8988T (cell line): ENCODE data around the gene CYB561.

Experiments
- DNase-seq: peaks from one replicate; pipeline ENCODE4 v3.0.0; 2011

CYB561 gene, protein sequence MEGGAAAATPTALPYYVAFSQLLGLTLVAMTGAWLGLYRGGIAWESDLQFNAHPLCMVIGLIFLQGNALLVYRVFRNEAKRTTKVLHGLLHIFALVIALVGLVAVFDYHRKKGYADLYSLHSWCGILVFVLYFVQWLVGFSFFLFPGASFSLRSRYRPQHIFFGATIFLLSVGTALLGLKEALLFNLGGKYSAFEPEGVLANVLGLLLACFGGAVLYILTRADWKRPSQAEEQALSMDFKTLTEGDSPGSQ

DNA sequence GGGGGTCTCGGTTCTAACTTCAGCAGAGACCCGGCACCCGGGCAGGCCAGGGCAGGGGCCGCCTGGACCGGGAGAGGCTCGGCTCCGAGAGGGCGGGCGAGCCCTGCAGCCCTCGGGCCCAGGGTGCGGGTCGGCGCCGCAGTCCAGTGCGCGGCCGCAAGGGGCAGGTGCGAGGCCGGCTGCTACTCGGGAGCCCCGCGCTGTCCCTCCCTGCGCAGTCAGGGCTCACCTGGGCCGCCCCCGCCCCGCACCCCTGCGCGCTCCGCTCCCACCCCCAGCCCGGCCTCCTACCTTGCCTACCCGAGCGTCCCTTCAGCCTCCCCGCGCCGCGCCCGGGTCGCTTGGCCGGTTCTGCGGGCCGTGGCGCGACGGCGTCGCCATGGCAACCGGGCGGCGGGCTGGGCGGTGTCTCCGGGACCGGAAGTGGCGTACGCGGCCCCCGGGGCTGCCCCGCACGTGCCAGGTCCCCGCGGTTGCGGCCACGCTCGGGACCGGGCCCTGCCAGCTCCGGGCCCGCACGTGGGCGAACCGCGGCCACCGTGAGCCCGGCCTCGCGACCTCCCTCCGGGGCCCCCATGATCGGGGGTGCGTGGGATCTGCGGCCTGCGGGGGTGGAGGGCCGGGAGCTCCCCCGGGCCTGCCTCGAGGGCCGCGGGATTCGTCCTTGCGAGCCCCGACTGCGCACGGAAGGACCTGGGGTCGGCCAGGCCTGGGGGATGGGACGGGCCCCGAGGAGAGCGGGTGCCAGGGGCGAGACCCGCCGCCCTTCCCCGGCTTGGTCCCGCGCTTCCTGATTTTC is at the start of gene CYB561:
CYB561 (minus strand) TSS at position 353 of the 799 bp plus-strand sequence. CDS start 8,759 bp downstream, outside the sequence.
- DNase-seq, result peak; percentile 91

DNA sequence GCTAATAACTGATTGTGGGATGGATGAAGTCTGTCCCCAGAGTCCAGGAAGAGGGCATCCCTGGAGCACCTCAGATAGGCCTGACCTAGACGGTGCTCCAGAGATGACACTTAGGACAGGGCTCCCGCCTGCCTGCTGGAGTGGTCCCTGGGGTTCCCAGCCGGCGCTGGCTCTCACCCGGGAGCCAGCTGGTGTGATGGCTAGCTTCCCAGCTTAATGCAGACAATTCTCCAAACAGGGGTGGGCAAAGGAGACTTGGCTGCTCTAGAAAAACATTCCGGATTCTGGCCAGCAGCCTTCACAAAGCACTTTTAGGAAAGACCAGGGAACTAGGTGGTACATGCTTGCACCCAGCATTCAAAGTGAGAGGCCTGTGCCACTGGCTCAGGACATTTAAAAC is 49.4 kb upstream of the CYB561 start:
- DNase-seq, result no peak

DNA sequence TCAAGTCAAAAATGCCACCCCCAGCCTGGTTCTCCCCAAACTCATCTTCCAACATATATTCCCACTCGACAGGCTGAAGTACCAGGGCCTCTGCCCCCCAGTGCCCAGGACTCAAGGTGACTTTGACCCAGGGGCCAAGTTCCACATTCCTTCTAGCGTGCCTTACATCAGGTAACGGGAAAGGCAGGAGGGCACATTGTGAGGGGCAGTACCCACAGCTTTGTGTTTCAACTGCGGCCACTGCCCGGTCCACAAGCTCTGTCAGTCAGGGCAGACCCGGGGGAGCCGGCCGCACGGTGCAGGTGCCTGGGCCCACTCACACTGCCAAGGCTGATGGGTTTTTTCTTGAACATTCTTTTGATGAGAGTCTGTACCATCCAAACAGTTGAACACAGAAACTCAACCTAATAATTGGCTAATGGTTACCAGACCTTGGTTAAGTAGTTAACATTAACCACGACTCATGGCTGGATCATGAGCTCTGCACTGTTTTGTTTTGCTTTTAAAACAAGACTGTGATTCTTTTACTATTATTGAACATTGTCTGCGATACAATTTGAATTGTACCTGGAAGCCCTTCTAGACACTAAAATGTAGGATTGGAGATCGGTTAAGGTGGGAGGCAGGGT is 48.3 kb upstream of the CYB561 start:
- DNase-seq, result no peak

DNA sequence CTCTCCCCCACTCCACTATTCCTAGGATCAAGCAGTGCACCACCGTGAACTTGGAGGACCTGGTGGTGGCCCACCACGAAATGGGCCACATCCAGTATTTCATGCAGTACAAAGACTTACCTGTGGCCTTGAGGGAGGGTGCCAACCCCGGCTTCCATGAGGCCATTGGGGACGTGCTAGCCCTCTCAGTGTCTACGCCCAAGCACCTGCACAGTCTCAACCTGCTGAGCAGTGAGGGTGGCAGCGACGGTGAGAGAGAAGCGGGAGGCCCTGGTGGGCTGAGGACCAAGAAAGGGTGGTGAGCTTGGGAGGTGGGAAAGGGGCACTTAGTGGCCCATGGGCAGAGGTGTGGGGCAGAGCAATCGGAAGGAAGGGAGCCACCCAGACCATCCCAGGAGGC is 47.3 kb upstream of the CYB561 start:
- no peak for DNase-seq

DNA sequence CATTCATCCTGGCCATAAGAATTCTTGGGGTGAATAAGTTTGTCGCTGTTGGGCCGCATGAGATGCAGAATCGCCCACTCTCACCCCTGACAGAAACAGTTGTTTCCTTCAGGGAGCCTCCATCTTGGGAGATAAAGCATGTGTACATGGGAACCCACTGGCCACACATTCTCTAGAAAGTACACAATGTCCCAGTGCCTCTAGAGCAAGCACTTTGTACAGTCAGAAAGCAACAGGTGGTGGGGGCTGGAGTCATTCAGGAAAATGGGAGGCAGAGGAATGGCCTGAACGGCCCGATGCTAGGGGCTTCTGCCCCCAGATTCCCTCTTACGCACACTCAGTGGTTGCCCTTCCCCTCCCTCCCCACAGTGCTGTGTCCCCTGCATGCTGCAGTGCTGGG is 46.8 kb upstream of the CYB561 start:
- DNase-seq, result no peak

DNA sequence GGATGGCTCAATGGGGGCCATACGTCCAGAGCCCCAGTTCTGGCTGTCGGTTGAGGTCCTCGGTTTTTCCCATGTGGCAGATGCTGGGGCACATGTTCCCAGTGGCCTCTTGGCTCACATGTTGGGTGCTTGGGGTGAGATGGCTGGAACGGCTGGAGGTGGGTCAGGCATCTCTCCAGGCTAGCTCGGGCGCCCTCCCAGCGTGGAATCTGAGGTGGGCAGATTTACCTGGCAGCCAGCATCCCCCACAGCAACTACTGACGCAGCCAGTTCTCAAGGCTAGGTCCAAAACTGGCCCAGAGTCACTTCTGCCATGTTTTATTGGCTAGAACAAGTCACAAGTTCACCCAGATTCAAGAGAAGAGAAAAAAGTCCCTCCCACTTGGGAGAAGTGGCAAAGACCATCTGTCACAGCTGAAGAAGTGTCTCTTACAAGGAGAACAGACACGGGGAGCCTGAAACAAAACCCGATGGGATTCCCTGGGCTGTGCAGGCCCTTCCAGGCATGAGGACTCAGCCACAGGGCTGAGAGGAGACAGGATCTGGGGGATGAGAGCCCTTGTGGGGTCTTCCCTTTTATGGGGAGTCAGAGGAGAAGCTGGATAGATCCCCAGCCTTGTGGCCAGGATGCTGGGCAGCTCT is 46.0 kb upstream of the CYB561 start:
- no peak for DNase-seq

DNA sequence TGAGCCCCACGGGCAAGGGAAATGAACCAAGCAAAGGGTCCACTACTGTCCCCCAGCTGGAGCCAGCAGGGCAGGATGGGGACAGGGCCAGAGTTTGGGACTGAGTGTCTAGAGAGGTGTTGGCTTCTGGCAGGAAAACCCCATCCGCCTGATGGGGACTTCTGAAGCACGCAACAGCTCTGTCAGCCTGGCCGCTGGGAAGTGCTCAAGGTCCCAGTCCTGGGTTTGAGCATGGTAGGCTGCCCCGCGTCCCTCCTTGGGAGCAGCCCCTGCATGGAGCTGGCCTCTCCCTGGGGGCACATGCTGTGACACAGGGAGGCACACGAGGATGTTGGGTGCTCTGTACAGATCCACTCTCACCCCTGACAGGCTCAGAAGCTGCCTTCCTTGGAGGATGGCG is 45.3 kb upstream of the CYB561 start:
- no peak for DNase-seq

DNA sequence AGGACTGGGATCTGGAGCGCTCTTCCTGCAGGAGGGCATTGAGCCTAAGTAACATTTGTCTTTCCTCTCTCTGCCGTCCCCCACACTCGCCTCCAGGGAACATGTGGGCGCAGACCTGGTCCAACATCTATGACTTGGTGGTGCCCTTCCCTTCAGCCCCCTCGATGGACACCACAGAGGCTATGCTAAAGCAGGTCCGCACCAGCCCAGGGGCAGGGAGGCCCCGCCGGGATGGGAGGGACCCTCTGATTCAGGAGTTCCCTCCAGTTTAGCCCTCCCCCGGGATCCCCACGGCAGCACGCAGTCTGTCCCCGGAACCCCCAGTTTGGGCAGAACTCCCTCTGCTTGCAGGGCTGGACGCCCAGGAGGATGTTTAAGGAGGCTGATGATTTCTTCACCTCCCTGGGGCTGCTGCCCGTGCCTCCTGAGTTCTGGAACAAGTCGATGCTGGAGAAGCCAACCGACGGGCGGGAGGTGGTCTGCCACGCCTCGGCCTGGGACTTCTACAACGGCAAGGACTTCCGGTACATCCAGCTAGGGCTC is 44.8 kb upstream of the CYB561 start:
- DNase-seq, result no peak

DNA sequence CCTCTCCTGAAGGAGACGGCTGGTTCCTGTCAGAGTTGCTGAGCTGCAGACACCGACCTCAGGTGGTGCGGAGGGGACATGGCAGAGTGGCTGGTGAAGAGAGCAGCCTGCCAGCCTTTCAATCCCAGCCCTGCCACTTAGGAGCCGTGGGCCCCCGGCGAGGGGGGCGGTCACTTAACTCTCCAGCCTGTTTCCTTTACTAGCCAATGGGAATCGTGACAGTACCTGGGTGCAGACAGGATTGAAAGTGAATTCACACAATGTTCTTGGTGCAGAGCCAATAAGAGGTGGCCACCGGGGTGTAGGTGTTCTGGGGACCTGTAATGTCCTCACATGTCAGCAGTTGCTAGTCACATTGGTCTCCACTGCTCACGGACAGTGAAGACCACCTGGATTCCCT is 44.2 kb upstream of the CYB561 start:
- no peak for DNase-seq

DNA sequence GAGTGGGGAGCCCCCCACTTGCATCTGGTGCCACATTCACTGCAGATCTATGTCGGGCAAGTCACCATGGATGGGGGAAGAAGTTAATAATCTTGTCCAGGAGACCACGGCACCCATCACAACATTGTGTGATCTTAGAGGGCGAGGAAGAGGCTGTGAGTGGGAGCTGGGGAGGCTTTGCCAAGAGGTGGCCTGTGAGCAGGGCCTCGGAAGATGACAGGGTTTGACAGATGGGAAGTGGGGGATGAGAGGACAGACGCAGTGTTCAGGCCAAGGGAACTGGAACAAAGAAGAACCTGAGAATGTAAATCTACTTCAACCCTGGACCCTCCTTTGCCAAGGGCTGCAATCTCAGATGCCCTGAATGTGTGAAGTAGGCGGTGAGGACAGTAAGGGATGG is 43.2 kb upstream of the CYB561 start:
- DNase-seq, result no peak

DNA sequence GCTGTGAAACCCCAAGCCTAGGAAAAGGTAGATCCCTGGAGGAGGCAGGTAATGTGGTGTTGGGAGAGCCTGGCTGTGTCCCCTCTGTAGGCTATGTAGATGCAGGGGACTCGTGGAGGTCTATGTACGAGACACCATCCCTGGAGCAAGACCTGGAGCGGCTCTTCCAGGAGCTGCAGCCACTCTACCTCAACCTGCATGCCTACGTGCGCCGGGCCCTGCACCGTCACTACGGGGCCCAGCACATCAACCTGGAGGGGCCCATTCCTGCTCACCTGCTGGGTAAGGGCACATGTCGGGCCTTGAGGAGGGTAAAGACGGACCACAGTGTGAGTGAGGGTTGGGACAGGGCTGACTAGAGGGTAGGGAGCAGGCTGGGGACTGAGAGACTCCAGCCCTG is 42.7 kb upstream of the CYB561 start:
- DNase-seq, result no peak

DNA sequence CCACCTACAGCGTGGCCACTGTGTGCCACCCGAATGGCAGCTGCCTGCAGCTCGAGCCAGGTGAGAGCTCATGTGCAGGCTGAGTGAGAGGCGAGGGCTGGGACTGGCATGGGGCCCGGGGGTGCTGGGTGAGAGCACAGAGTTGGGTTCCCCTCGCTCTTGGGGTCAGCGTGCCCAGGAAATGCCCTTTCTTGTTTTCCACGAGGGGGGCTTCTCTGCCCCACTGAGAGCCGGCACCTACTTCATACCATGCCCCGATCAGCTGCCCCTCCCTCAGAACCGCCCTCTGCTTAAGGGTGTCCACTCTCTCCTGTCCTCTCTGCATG is 40.9 kb upstream of the CYB561 start:
- DNase-seq, result no peak

DNA sequence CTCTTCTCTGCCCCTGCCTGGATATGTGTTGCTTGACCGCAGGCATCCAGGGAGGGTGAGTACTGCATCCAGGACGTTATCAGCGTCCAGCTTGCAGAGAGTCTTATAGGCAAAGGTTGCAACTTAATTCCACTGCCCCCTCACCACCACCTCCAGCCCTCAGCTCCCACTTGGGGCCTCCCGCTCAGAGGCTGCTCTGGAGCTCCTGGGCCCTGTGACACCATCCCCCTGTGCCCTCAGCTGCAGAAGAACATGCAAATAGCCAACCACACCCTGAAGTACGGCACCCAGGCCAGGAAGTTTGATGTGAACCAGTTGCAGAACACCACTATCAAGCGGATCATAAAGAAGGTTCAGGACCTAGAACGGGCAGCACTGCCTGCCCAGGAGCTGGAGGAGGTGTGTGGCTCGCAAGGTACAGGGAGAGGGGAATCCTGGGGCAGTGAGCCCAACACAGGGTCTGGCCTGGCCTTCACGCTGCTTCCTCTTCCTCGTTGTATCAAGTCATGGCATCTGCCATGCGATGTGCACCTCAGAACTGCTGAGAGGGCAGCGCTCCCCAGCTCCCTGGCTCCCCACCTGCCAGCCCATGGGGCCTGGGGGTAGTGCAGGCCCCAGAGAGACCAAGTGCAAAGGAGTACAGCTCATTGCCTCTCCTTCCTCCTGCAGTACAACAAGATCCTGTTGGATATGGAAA is 40.4 kb upstream of the CYB561 start:
- no peak for DNase-seq

DNA sequence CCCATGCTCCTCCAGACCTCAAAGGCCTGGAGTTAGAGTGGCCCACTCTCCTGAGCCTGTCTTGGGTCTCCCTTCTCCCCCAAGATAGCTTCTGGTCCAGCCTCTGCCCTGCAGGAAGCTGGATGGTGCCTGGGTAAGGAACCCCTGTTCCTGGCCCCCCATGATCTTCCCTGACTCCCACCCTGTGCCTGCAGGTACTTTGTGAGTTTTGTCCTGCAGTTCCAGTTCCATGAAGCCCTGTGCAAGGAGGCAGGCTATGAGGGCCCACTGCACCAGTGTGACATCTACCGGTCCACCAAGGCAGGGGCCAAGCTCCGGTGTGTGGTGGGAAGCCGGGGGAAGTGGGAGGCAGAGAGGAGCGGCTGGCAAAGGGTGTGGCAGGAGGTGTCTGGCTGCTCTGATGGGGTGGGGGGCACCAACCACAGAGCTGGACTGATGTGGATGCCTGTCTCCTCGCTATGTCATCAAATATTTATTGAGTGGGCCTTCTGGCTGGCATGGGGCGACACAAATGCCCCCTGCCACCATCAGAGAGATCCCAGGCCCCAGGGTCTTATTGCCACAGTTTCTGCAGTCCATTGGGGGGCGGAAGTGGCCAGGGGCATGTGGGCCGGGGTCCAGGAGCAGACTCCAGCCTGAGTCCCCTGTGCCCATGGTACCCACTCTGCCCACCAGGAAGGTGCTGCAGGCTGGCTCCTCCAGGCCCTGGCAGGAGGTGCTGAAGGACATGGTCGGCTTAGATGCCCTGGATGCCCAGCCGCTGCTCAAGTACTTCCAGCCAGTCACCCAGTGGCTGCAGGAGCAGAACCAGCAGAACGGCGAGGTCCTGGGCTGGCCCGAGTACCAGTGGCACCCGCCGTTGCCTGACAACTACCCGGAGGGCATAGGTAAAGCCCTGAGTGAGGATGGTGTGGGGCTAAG is 37.8 kb upstream of the CYB561 start:
- no peak for DNase-seq

DNA sequence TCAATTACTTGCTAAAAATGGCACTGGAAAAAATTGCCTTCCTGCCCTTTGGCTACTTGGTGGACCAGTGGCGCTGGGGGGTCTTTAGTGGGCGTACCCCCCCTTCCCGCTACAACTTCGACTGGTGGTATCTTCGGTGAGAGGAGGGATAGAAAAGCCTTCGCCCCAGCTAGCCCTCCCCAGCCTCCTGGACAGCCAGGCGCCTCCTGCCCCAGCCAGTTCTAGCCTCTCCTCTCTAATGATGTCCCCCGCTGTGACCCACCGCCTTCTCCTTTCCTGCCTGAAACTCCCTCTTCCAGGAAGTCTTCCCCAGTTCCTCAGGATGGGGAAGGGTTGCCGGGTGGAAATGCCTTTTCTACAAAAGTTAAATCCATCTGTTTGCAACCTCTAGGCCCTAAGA is 36.9 kb upstream of the CYB561 start:
- DNase-seq, result no peak

DNA sequence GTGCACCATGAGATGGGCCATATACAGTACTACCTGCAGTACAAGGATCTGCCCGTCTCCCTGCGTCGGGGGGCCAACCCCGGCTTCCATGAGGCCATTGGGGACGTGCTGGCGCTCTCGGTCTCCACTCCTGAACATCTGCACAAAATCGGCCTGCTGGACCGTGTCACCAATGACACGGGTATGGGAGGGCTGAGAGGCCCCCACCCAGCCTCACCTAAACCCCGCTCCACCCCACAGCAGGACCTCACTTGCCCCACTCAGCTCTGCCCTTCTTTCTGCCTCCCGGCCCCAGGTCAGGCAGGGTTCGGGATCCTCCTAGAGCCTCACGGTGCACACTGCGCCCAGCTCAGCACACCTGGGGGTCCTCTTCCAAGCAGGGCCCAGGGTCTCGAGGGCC is 36.4 kb upstream of the CYB561 start:
- no peak for DNase-seq

DNA sequence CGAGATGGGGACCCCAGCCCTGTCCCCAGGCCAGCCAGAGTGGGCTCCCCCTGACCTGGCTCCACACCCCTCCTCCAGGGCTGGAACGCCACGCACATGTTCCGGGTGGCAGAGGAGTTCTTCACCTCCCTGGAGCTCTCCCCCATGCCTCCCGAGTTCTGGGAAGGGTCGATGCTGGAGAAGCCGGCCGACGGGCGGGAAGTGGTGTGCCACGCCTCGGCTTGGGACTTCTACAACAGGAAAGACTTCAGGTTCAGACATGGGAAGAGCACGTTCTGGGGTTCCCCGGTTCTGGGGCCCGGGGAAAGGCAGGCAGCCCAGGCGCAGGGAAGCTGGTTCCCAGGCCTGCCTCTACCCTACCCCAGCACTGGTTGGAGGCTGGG is 35.4 kb upstream of the CYB561 start:
- no peak for DNase-seq

DNA sequence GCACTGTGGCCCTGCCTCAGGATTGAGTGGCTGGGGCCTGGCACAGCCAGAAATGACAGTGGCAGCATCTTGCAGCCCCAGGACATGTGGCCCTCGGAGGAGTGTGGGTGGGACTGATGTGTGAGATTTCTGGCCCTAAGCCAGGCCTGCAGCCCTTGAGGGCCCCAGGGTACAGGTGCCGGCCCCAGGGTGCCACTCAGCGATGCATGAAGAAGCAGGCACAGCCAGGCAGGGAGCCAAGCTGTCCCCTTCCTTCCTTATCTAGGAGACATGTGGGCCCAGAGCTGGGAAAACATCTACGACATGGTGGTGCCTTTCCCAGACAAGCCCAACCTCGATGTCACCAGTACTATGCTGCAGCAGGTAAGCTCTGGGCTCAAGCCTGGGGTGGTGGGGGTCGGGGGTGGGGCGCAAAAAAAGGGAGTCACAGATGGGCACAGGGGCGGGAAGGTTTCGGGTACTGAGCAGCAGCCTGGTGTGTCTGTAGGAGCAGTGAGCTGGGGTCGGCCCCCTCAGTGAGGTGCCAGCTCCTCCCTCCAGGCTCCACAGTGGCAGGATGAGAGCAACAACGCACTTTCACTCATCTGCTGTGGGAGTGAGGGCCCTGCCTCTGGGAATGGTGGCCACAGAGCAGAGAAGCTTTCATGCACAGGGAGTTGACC is 34.9 kb upstream of the CYB561 start:
- no peak for DNase-seq

DNA sequence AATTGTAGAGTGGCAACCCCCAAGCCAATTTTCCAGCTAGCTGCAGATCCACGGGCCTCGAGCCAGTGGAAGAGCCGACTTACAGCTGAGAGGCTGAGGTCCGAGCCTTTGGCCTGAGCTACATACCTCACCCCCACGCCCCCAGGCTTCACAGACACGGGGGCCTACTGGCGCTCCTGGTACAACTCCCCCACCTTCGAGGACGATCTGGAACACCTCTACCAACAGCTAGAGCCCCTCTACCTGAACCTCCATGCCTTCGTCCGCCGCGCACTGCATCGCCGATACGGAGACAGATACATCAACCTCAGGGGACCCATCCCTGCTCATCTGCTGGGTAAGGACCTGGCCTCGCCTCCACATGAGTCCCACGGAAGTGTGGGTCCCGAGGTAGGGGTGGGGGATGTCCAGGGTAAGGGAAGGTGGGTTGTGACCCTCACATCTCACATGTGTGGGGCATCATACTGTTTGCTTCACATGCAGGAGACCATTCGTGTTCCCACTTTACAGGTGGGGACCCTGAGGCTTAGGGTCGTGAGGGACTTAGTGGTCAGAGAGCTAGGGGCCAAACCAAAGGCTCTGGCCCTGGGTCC is 34.2 kb upstream of the CYB561 start:
- no peak for DNase-seq

DNA sequence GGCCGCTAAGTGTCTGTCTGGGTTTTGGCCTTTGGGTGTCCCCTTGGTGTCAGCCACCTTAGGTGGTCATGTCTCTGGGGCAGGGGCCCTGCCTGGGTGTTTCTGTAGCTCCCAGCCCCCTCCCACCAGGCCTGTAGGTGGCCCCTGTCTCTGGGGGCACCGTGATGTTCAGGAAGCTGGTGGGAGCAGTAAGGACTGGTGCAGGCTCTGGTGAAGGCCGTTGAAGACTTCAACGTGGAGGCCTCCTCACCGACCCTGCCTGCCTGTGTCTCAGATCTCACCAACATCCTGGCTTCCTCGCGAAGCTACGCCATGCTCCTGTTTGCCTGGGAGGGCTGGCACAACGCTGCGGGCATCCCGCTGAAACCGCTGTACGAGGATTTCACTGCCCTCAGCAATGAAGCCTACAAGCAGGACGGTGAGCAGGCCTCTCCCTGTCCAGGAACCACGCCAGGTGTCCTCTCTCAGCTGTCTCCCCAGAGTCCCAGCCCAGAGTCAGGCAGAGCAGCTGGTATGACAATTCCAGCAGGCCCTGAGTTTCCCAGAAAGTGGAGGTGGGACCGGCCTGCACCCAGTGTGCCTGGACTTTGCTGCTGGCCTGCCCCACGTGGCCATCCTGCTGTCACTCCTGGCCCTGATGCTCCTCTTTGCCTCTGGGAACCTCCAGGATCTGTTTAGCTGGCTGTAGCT is 33.5 kb upstream of the CYB561 start:
- DNase-seq, result no peak
